Ovary (tissue), 3 donors: Measurements from ENCODE around the gene CCDC149.

ENCODE experiments used
- CTCF ChIP-seq, 3 donors: fragments of 450-650 bp in 2 of 3; fragments of 200-600 bp in 1 of 3; IDR thresholded peaks; one replicate each; pipeline versions ENCODE4 v1.5.1 to v1.8.0; 2016 to 2022; ENCODE audit warnings: antibody characterized with exemption in 3 of 3, mild to moderate bottlenecking in 1 of 3
- EP300 ChIP-seq: sonication (generic); formaldehyde crosslinking; IDR thresholded peaks from one replicate; pipeline ENCODE4 v1.6.1; 2017; ENCODE audit warnings: antibody characterized with exemption
- POLR2A ChIP-seq: fragments of 450-650 bp; IDR thresholded peaks from one replicate; pipeline ENCODE4 v1.6.1; 2017; ENCODE audit warnings: antibody characterized with exemption, mild to moderate bottlenecking, moderate library complexity
- donor health status: DM: no; HTN: no; CAD: no.

GRCh38 chr4:24895461-24895860, 17.4 kb downstream of the CCDC149 start:
- TF ChIP-seq CTCF (IDR thresholded peaks at IDR 0.05) (no peak), POLR2A (no peak), EP300 (no peak)
